ENCODE measurements around the gene CAVIN2. TPM values are rescaled to one million over a fixed set of nuclear protein-coding genes. Genes with fewer than 3 reads are reported as not detected.

The CAVIN2 gene
- total RNA-seq, 2 experiments from 2014 or later = 0.10 TPM; not detected in 1

GRCh38 chr2:191795715-191796114 lies 51.2 kb downstream of the CAVIN2 start:
- H3K27ac ChIP-seq (ENCODE audit: low read depth, low read length, poor library complexity, severe bottlenecking) = no peak overlapping the region
- H2AFZ ChIP-seq (ENCODE audit: low read length) = no peak overlapping the region
- no TSS peak for BruUV-seq (replicated peaks)
- intact Hi-C loops (cut with micrococcal nuclease; ENCODE audit: unreplicated experiment) = no loop called here
- no peaks in the 10 kb centered on the region for H3K9me2 ChIP-seq (ENCODE audit: insufficient read depth, low read length)
- TF ChIP-seq CTCF (conservative IDR thresholded peaks at IDR 0.05; ENCODE audit: low read length) = no peak
- TF ChIP-seq EZH2phosphoT487 (IDR thresholded peaks at IDR 0.05; ENCODE audit: borderline replicate concordance, low read depth, low read length) = no peak
- ChIA-PET POLR2A (no interaction called here), CTCF (ENCODE audit: unreplicated experiment) (no interaction called here)
- no peak overlapping the region for H3K4me3 ChIP-seq (ENCODE audit: low read depth, low read length, poor library complexity, severe bottlenecking)
- H3K79me2 ChIP-seq (ENCODE audit: insufficient read depth, low read depth, low read length) = no peaks in the 10 kb centered on the region
- H3K9me3 ChIP-seq (ENCODE audit: low read length) = no peaks in the 10 kb centered on the region
- no peaks in the 10 kb centered on the region for H4K20me1 ChIP-seq (ENCODE audit: insufficient read depth, low read length)
- DNase-seq (ENCODE audit: low spot score) = no peak
- no peaks in the 10 kb centered on the region for H3K4me1 ChIP-seq (ENCODE audit: insufficient read depth, low read length, poor library complexity, severe bottlenecking)
- H3K36me3 ChIP-seq (ENCODE audit: insufficient read depth, low read length) = no peaks in the 10 kb centered on the region
- H3K4me2 ChIP-seq (ENCODE audit: low read length) = no peak overlapping the region

GRCh38 chr2:191791953-191792560 lies 54.8 kb downstream of the CAVIN2 start:
- Histone ChIP-seq H3K9me2 (ENCODE audit: insufficient read depth, low read length) (no peaks in the 10 kb centered on the region), H3K27ac (ENCODE audit: low read depth, low read length, poor library complexity, severe bottlenecking) (no peak overlapping the region), H3K4me3 (ENCODE audit: low read depth, low read length, poor library complexity, severe bottlenecking) (no peak overlapping the region), H3K79me2 (ENCODE audit: insufficient read depth, low read depth, low read length) (no peaks in the 10 kb centered on the region), H2AFZ (ENCODE audit: low read length) (no peak overlapping the region), H3K4me2 (ENCODE audit: low read length) (no peak overlapping the region), H3K4me1 (ENCODE audit: insufficient read depth, low read length, poor library complexity, severe bottlenecking) (no peaks in the 10 kb centered on the region), H3K9me3 (ENCODE audit: low read length) (no peaks in the 10 kb centered on the region), H4K20me1 (ENCODE audit: insufficient read depth, low read length) (no peaks in the 10 kb centered on the region), H3K36me3 (ENCODE audit: insufficient read depth, low read length) (no peaks in the 10 kb centered on the region)
- ChIA-PET CTCF (ENCODE audit: unreplicated experiment) (no interaction called here), POLR2A (interaction anchor here (0.6 to 0.7 kb wide), 2 partner anchors 23 to 222 kb away, joined by 3 to 5 read pairs; no protein-coding TSS in a partner anchor)
- intact Hi-C loops (cut with micrococcal nuclease; ENCODE audit: unreplicated experiment) = no loop called here
- DNase-seq (ENCODE audit: low spot score) = no peak
- no TSS peak for BruUV-seq (replicated peaks)
- TF ChIP-seq CTCF (conservative IDR thresholded peaks at IDR 0.05; ENCODE audit: low read length) (no peak), EZH2phosphoT487 (IDR thresholded peaks at IDR 0.05; ENCODE audit: borderline replicate concordance, low read depth, low read length) (no peak)

GRCh38 chr2:191790737-191791136 lies 56.2 kb downstream of the CAVIN2 start:
- Histone ChIP-seq H3K36me3 (ENCODE audit: insufficient read depth, low read length) (no peaks in the 10 kb centered on the region), H3K9me3 (ENCODE audit: low read length) (no peaks in the 10 kb centered on the region), H3K27ac (ENCODE audit: low read depth, low read length, poor library complexity, severe bottlenecking) (no peak overlapping the region), H3K4me1 (ENCODE audit: insufficient read depth, low read length, poor library complexity, severe bottlenecking) (no peaks in the 10 kb centered on the region), H3K9me2 (ENCODE audit: insufficient read depth, low read length) (no peaks in the 10 kb centered on the region), H3K4me3 (ENCODE audit: low read depth, low read length, poor library complexity, severe bottlenecking) (no peak overlapping the region), H2AFZ (ENCODE audit: low read length) (no peak overlapping the region), H4K20me1 (ENCODE audit: insufficient read depth, low read length) (no peaks in the 10 kb centered on the region), H3K4me2 (ENCODE audit: low read length) (no peak overlapping the region), H3K79me2 (ENCODE audit: insufficient read depth, low read depth, low read length) (no peaks in the 10 kb centered on the region)
- intact Hi-C loops (cut with micrococcal nuclease; ENCODE audit: unreplicated experiment) = no loop called here
- TF ChIP-seq CTCF (conservative IDR thresholded peaks at IDR 0.05; ENCODE audit: low read length) = no peak
- no peak for TF ChIP-seq EZH2phosphoT487 (IDR thresholded peaks at IDR 0.05; ENCODE audit: borderline replicate concordance, low read depth, low read length)
- POLR2A ChIA-PET = no interaction called here
- CTCF ChIA-PET (ENCODE audit: unreplicated experiment) = no interaction called here
- DNase-seq (ENCODE audit: low spot score) = no peak
- no TSS peak for BruUV-seq (replicated peaks)

Measured in OCI-LY7 (cell line).